SK-N-MC (cell line): ENCODE data around the gene KNG1.
A peak's percentile ranks its signal among the peaks of the same experiment; 100 is the strongest.

ENCODE experiments used
- DNase-seq: peaks from one replicate; pipeline ENCODE4 v3.0.0-alpha.2; 2011; ENCODE audit warnings: low read depth, low spot score
- H3K27ac ChIP-seq: fragments of 200-600 bp; sonication (generic); 2 replicates; pipeline ENCODE4 v1.5.1; 2016; ENCODE audit warnings: mixed run types
- H3K36me3 ChIP-seq: fragments of 200-600 bp; sonication (generic); 2 replicates; pipeline ENCODE4 v1.6.1; 2017; ENCODE audit warnings: antibody characterized with exemption, low read length, mixed read lengths; ENCODE audit not compliant: insufficient read depth
- H3K4me3 ChIP-seq: fragments of 200-600 bp; sonication (generic); 2 replicates; pipeline ENCODE4 v1.5.1; 2016
- H3K9ac ChIP-seq: fragments of 200-600 bp; sonication (generic); 2 replicates; pipeline ENCODE4 v1.8.0; 2017; ENCODE audit warnings: mixed run types, mixed read lengths; ENCODE audit not compliant: insufficient read length
- H3K9me3 ChIP-seq: fragments of 200-600 bp; sonication (generic); 2 replicates; pipeline ENCODE4 v1.6.1; 2017; ENCODE audit warnings: low read depth, mild to moderate bottlenecking, antibody characterized with exemption, low read length, moderate library complexity, mixed read lengths
- EZH2 ChIP-seq: fragments of 200-600 bp; sonication (generic); IDR thresholded peaks from one replicate; pipeline ENCODE4 v1.6.1; 2017; ENCODE audit warnings: antibody characterized with exemption
- FOXP2 ChIP-seq: optimal IDR thresholded peaks from 2 replicates; pipeline ENCODE3; 2011; ENCODE audit warnings: mild to moderate bottlenecking, moderate library complexity; ENCODE audit not compliant: insufficient read depth; ENCODE audit errors: extremely low read length, control extremely low read depth
- POLR2AphosphoS5 ChIP-seq: IDR thresholded peaks from 2 replicates; pipeline ENCODE4 v1.6.1; 2012; ENCODE audit warnings: mild to moderate bottlenecking, low read depth, low read length, borderline replicate concordance

KNG1 gene

DNA sequence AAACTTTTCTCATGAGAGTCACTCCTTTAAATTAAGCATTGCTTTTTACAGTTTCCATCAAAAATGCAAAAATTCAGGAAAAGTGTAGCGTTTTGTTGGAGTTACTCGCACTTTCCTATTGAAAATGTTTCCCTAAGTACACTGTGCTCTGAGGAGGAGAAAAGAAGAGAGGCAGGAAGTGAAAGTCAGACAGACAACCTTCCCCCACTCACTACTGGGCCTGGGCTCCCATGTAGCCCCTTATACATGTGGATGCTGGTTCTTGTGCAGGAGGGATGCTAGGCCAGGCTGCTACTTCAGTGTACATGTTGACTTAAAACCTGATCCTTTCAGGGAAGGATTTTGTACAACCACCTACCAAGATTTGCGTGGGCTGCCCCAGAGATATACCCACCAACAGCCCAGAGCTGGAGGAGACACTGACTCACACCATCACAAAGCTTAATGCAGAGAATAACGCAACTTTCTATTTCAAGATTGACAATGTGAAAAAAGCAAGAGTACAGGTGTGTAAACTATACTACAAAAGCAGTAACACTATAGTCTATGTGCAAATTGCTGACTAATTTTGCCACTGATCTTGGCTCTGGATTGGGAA is 15.1 kb downstream of the KNG1 start:
- no peak overlapping the region for H3K4me3 ChIP-seq
- H3K9ac ChIP-seq: no peak overlapping the region
- no peak for TF ChIP-seq FOXP2
- TF ChIP-seq EZH2: no peak
- no peak for TF ChIP-seq POLR2AphosphoS5
- H3K27ac ChIP-seq: no peak overlapping the region
- no peak for DNase-seq
- no peaks in the 10 kb centered on the region for H3K36me3 ChIP-seq
- no peaks in the 10 kb centered on the region for H3K9me3 ChIP-seq

DNA sequence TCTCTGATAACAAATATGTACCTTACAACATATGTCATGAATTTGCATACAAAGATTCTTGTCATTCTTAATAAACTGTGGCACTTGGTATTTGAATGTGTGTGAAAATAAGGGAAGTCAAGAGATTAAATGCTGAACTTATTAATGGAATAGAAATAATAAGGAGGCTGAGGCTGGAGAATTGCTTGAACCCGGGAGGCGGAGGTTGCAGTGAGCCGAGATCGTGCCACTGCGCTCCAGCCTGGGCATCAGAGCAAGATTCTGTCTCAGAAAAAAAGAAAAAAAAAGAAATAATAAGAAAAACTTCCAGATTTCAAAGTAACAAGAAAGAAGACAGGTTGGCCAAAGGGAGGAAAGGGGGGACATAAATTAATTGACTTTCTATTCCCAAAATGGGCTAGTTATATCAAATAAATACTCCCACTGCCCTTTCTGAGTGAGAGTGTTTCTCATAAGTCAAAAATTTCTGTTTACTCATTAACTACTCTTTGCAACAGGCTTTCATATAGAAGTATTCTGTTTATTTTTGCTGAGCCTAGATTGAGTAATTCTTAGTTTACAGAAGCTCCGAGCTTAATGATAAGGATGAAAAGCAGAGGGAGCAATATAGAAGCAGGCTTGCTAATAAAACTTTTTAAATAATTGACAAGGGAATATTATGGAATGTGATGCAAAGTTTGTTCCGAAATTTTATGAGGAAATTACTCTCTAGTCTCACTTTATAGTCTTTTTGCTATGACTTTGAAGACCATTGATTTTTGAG is 25.6 kb downstream of the KNG1 start:
- H3K9me3 ChIP-seq: no peaks in the 10 kb centered on the region

DNA sequence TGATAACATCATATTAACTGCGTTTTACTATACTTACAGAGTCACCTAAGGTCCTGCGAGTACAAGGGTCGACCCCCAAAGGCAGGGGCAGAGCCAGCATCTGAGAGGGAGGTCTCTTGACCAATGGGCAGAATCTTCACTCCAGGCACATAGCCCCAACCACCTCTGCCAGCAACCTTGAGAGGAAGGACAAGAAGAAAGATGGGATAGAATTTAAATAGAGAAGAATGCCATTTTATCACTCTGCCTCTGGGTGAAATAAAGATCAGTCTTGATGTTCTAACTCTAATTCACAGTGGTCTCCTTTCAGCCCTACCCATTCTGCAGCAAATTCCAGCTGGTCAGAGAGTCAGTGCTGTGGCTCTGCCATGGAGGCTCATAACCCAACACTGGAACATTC is 26.5 kb downstream of the KNG1 start:
- no peak for TF ChIP-seq FOXP2
- DNase-seq: no peak
- no peak overlapping the region for H3K9ac ChIP-seq
- H3K27ac ChIP-seq: no peak overlapping the region
- no peak overlapping the region for H3K4me3 ChIP-seq
- H3K36me3 ChIP-seq: no peaks in the 10 kb centered on the region
- no peaks in the 10 kb centered on the region for H3K9me3 ChIP-seq

More for the DNA sequence above, 25.6 kb downstream of the KNG1 start:
- Histone ChIP-seq H3K36me3 (no peaks in the 10 kb centered on the region), H3K9ac (no peak overlapping the region), H3K4me3 (no peak overlapping the region), H3K27ac (no peak overlapping the region)
- DNase-seq: no peak
- TF ChIP-seq POLR2AphosphoS5 (no peak), EZH2 (no peak), FOXP2 (no peak)

DNA sequence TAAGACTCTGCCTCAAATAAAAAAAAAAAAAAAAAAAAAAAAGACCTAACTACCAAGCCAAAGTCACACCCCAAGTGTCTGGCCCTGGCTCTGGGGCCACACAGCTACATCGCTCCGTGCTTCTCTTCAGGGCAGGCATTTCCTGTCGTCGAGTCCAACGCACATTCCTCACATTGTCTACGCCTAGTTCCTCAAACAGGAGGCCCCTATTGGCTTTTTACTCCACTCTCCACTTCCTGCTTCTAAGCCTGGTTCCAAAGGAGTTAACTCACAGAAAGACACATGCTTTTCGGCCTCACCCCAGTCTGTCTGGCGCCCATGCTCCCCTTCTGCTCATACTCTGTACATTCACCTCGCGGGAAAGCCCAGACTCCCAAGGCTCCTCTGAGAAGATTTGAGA is 28.8 kb downstream of the KNG1 start:
- DNase-seq: peak; percentile 62
- Histone ChIP-seq H3K9me3 (no peaks in the 10 kb centered on the region), H3K4me3 (no peak overlapping the region), H3K27ac (peak overlapping the region; percentile 71), H3K36me3 (no peaks in the 10 kb centered on the region), H3K9ac (no peak overlapping the region)
- TF ChIP-seq FOXP2 (no peak), EZH2 (no peak)

DNA sequence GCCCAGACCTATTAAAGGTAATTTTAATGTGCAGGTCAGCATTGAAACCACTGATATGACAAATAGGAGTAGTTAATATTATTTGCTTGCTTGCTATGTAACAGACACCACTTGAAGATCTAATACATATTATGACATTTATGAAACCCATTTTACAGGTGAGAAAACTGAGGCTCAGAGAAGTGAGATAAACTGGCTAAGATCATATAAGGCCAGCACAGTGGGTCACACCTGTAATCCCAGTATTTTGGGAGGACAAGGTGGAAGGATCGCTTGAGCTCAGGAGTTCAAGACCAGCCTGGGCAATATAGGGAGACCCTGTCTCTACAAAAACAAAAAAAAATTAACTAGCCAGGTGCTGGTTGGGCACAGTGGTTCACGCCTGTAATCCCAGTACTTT is 33.2 kb downstream of the KNG1 start:
- no peaks in the 10 kb centered on the region for H3K36me3 ChIP-seq
- DNase-seq: no peak
- no peak for TF ChIP-seq FOXP2
- no peak for TF ChIP-seq POLR2AphosphoS5
- TF ChIP-seq EZH2: no peak
- no peak overlapping the region for H3K9ac ChIP-seq
- no peaks in the 10 kb centered on the region for H3K9me3 ChIP-seq
- no peak overlapping the region for H3K27ac ChIP-seq
- H3K4me3 ChIP-seq: no peak overlapping the region

DNA sequence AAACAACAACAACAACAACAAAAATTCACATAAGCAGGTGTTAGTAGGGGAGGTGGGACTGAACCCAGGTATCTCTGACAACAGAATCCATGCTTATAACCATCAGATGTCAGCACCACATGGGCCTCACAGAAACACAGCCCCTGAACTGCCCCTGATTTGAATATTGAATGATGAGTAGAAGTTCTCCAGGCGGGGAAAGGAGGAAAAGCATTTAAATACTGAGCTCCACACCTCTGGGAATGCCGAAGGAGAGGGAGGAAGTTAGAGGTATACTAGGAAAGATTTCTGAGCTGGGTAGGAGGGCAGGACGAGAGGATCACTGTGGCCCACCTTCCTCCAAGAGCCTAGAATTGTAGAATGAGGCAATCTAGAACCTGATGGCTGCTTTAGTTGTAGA is 34.3 kb downstream of the KNG1 start:
- H3K9me3 ChIP-seq: no peaks in the 10 kb centered on the region
- no peak for TF ChIP-seq FOXP2
- no peak for TF ChIP-seq EZH2
- no peak for TF ChIP-seq POLR2AphosphoS5
- H3K4me3 ChIP-seq: no peak overlapping the region
- no peak for DNase-seq
- H3K9ac ChIP-seq: no peak overlapping the region
- no peak overlapping the region for H3K27ac ChIP-seq
- H3K36me3 ChIP-seq: no peaks in the 10 kb centered on the region

DNA sequence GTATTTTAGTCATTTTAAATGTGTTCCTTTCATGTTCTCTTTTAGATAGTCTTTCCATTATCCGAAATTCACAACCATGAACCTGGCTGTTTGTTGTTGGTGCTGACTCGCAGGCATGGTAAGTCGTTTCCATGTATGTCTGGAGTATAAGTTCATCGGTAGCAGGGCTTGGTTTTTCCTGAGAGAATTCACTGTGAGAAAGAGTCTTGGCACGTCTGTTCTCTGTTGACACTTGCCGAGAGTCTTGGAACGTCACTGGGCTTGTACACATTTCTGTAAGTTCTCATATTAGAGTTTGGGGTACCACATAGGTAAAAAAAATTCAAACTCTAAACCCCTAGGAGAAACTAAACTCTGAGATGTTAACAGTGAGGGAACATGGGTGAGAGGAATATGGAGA is 36.8 kb downstream of the KNG1 start:
- Histone ChIP-seq H3K36me3 (no peaks in the 10 kb centered on the region), H3K9me3 (no peaks in the 10 kb centered on the region), H3K4me3 (no peak overlapping the region), H3K27ac (no peak overlapping the region), H3K9ac (no peak overlapping the region)
- TF ChIP-seq FOXP2: no peak
- TF ChIP-seq EZH2: no peak
- TF ChIP-seq POLR2AphosphoS5: no peak
- no peak for DNase-seq

DNA sequence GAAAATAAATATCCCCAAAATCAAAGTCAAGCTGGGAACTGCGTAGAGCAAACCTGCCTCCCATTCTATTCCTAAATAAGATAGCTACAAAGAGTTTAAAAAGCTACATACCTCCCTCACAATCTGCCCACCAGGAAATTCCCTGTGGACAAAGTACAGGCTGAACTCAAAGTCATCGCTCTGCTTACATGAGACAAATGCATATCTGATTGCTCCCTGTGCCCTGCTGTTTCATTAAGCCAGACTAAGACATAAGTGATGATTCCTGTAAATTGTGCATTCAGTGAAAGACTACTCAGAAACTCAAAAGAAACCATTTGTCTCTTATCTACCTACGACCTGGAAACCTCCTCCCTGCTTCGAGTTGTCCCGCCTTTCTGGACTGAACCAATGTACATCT is 37.7 kb downstream of the KNG1 start:
- DNase-seq: no peak
- Histone ChIP-seq H3K4me3 (no peak overlapping the region), H3K27ac (no peak overlapping the region), H3K9ac (no peak overlapping the region), H3K36me3 (no peaks in the 10 kb centered on the region), H3K9me3 (no peaks in the 10 kb centered on the region)
- TF ChIP-seq POLR2AphosphoS5: no peak
- no peak for TF ChIP-seq EZH2

DNA sequence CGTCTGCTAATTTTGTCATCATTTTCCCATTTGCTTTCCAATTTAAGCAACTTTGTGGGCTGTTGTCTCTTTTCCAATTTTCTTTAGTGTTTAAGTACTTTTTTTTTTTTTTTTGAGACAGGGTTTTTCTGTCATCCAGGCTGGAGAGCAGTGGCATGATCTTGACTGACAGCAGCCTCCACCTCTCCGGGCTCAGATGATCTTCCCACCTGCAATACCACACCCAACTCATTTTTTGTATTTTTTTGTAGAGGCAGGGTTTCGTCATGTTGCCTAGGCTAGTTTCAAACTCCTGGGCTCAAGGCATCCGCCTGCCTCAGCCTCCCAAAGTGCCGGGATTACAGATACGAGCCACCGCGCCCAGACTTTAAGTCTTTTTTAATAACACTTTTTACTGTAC is 40.1 kb downstream of the KNG1 start:
- Histone ChIP-seq H3K36me3 (no peaks in the 10 kb centered on the region), H3K27ac (no peak overlapping the region), H3K9me3 (no peaks in the 10 kb centered on the region), H3K9ac (peak overlapping the region; percentile 34), H3K4me3 (no peak overlapping the region)
- TF ChIP-seq FOXP2 (no peak), EZH2 (no peak), POLR2AphosphoS5 (no peak)
- DNase-seq: no peak
